Measurements from ENCODE around the gene NANOS3.
"Not testable (repeated sequence)": the region's sequence is repeated elsewhere in the genome, so short reads cannot be mapped to it uniquely, and the experiment has no call there.

NANOS3 gene

DNA sequence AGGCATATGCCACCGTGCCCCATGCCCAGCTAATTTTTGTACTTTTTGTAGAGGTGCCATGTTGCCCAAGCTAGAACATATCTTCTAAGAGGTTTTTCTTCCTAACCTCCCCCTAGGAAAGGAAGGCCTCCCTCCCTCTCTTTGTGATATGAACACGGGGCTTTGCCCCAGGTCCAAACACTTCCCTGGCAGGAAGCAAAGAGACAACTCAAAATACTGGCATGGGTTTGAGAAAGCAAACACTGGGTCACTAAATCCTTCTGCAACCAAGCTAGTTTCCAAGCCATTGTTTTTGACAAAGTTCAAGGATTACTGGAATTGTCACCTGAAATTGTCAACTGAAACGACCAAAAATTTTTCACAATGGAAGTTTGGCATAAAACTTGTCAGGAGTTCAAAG lies 37.8 kb downstream of the NANOS3 start:
- no peak for FAIRE-seq
- no peak for DNase-seq (ENCODE audit: insufficient read length, low spot score)

DNA sequence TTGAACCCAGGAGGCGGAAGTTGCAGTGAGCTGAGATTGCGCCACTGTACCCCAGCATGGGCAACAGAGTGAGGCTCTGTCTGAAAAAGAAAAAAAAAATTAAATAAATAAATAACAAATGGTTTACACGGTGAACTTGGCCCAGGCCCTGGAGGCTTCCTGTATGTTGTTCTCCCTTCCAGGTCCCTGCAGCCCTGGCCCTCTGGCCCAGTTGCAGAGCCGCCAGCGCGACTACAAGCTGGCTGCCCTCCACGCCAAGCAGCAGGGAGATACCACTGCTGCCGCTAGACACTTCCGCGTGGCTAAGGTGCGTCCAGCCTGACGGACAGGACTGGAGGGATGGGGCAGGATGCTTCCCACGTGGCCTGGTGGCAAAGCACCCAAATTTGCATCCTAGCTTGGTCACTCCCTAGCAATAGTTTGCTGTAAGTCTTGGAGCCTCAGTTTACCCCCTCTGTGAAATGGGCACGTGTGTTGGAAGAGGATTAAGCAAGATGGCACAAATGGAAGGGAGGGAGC lies 41.0 kb downstream of the NANOS3 start:
- FAIRE-seq (peak; percentile 77), DNase-seq (ENCODE audit: insufficient read length, low spot score) (no peak)

DNA sequence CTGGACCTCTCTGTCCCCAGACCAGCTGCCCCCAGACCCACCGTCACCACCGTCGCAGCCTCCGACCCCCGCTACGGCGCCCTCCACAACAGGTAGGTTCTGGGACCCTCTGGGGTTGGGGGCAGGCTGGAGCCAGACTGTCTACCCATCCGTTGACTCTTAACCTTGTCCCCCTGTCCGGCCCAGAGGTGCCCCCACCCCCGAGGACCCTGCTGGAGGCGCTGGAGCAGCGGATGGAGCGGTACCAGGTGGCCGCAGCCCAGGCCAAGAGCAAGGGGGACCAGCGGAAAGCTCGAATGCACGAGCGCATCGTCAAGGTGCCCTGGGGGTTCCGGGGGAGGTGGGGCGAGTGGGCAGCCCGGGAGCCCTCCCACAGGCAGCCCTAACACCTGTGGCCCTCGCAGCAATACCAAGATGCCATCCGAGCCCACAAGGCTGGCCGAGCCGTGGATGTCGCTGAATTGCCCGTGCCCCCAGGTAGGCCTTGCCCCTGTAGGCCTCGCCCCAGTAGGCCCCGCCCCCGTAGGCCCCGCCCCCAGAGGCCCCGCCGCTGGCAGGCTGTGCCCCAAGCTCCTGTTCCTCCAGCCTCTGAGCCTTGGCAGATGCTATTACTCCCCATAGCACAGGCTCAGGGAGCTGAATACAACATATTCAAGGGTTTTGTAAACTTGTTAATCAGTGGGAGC lies 41.9 kb downstream of the NANOS3 start:
- FAIRE-seq (no peak), DNase-seq (ENCODE audit: insufficient read length, low spot score) (no peak)

DNA sequence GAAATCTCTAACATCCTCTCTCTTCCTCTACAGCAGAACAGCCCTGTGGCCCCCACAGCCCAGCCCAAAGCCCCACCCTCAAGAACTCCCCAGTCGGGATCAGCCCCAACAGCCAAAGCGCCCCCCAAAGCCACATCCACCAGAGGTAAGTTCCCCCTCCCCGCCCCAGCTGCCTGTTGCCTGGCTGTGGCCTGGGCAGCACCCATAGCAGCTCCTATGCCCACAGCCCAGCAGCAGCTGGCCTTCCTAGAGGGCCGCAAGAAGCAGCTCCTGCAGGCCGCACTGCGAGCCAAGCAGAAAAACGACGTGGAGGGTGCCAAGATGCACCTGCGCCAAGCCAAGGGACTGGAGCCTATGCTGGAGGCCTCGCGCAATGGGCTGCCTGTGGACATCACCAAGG lies 43.6 kb downstream of the NANOS3 start:
- FAIRE-seq: no peak
- DNase-seq (ENCODE audit: insufficient read length, low spot score): no peak

DNA sequence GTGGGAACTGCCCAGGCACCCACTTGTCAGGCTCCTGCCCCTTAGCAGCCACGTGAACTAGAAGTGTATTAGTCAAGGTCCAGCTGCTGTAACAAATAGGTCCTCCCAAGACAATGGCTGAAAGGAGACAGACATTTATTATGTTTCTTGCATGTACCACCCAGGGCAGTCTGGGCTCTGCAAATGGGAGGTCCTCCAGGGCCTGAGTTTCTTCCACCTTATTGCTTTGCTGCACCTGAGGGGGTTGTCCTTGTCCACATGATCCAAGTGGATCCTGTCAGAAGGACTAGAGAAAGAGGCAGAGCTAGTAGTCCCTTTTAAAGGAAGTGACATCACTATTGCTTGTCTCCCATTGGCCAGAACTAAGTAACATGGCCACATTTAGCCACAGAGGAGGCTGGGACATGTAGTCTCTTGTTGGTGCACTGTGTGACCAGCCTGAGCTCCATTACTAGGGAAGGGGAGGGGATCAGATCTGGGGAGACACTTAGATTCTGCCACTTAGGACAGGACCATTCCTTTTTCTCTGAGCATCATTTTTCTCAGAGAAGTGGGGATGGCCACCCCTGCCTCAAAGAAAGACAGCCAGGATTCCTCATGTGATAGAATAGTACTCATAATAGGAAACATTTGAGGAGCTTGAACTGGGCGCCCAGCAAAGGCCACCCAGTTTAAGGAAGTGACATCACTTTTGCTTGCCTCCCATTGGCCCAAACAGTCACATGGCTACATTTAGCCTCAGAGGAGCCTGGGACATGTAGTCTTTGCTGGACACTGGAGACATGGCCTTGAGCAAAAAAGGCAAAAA lies 44.2 kb downstream of the NANOS3 start:
- FAIRE-seq: peak; percentile 33
- DNase-seq (ENCODE audit: insufficient read length, low spot score): no peak

DNA sequence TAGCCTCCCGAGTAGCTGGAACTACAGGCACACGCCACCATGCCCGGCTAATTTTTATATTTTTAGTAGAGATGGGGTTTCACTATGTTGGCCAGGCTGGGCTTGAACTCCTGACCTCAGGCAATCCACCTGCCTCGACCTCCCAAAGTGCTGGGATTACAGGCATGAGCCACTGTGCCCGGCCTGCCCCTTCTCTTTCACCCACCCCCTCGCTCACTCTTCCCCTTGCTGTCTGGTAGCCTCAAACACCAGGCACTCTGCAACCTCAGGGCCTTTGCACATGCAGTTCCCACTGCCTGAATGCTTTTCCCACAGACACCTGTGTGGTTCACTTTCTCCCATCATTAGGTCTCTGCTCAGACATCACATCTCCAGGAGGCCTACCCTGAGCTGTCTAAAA lies 45.2 kb downstream of the NANOS3 start:
- not testable (repeated sequence) for DNase-seq (ENCODE audit: insufficient read length, low spot score); FAIRE-seq

DNA sequence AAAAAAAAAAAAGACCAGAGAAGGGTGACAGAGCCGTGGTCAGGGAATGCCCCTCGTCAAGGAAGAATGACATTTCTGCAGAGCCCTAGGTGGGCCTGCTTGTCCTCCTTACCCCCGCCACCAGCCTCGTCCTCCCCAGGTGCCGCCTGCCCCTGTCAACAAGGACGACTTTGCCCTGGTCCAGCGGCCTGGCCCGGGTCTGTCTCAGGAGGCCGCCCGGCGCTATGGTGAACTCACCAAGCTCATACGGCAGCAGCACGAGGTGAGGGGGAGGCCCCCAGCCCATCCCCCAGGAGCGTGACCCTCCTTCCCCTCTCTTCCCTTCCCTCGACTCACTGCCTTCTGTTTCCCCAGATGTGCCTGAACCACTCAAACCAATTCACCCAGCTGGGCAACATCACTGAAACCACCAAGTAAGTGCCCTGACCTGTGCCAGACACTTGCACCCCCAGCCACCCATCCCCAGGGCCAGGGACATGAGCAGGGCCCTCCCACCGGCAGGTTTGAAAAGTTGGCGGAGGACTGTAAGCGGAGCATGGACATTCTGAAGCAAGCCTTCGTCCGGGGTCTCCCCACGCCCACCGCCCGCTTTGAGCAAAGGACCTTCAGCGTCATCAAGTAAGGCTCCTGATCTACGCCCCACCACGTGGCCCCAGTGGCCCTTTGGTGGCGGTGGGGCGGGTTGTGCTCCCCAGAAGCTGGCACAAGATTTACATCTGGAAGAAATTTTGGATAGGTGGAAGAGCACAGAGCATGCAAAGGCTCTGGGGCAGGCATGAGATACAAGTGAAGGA lies 46.5 kb downstream of the NANOS3 start:
- no peak for DNase-seq (ENCODE audit: insufficient read length, low spot score)
- no peak for FAIRE-seq

DNA sequence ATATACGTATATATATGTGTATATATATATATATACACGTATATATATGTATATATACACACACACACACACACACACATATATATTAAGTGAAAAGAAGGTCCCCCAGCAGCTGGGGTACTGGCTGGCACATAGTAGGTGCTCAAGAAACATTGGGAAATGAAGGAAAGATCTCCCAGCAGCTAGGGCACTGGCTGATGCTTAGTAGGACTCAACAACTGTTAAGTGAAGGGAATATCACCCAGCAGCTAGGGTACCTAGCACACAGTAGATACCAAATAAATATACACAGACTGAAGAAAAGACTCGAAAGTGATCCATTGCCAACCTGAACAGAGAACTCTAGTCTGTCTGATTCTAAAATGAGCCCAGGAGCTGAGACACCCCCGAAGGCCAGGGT lies 49.1 kb downstream of the NANOS3 start:
- DNase-seq (ENCODE audit: insufficient read length, low spot score) (no peak), FAIRE-seq (no peak)

DNA sequence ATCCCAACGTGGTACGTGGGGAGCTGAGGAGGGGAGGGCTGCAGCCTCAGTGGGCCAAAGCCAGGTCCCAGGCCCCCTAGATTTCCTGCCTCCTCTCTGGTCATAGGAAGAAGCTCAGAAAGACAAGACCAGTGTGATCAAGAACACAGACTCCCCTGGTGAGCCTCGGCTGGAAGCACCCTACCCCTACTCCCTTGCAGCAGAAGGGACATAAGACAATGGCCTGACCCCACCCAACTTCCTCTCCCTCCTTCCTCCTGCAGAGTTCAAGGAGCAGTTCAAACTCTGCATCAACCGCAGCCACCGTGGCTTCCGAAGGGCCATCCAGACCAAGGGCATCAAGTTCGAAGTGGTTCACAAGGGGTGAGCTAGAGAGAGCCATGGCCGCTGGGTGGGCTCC lies 49.8 kb downstream of the NANOS3 start:
- DNase-seq (ENCODE audit: insufficient read length, low spot score) (no peak), FAIRE-seq (peak; percentile 4)

DNA sequence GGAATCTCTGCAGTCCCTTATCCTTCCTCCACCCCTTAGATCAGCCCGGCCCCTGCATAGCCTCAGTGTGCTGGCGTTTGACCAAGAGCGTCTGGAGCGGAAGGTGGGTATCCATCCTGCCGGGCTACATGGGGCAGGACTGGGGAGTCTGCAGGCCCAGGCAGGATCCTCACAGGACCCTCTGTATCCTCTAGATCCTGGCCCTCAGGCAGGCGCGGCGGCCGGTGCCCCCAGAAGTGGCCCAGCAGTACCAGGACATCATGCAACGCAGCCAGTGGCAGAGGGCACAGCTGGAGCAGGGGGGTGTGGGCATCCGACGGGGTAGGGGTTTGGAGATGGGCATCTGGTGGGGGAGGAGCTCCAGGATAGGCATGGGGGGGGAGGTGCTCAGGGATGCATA lies 52.4 kb downstream of the NANOS3 start:
- FAIRE-seq (no peak), DNase-seq (ENCODE audit: insufficient read length, low spot score) (no peak)

DNA sequence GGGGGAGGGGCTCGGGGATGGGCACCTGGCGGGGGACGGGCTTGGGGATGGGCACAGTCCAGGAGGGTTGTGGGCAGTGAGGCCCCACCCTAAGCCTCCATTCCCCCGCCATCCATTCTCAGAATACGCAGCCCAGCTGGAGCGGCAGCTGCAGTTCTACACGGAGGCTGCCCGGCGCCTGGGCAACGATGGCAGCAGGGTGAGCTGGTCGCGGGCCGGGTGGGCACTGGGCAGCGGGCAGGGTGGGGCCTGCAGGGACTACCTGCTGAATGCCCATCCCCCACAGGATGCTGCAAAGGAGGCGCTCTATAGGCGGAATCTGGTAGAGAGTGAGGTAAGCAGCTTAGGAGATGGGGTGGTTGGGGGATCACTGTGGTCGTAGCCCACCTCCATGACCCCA lies 53.0 kb downstream of the NANOS3 start:
- DNase-seq (ENCODE audit: insufficient read length, low spot score) (no peak), FAIRE-seq (no peak)
